ENCODE results near the gene HES4. TPM values are rescaled to one million over a fixed set of nuclear protein-coding genes. Genes with fewer than 3 reads are reported as not detected.
"Not testable (repeated sequence)": the region's sequence is repeated elsewhere in the genome, so short reads cannot be mapped to it uniquely, and the experiment has no call there.

HES4 gene
- total RNA-seq, 1 experiment from 2014 or later: 3.6 TPM

DNA sequence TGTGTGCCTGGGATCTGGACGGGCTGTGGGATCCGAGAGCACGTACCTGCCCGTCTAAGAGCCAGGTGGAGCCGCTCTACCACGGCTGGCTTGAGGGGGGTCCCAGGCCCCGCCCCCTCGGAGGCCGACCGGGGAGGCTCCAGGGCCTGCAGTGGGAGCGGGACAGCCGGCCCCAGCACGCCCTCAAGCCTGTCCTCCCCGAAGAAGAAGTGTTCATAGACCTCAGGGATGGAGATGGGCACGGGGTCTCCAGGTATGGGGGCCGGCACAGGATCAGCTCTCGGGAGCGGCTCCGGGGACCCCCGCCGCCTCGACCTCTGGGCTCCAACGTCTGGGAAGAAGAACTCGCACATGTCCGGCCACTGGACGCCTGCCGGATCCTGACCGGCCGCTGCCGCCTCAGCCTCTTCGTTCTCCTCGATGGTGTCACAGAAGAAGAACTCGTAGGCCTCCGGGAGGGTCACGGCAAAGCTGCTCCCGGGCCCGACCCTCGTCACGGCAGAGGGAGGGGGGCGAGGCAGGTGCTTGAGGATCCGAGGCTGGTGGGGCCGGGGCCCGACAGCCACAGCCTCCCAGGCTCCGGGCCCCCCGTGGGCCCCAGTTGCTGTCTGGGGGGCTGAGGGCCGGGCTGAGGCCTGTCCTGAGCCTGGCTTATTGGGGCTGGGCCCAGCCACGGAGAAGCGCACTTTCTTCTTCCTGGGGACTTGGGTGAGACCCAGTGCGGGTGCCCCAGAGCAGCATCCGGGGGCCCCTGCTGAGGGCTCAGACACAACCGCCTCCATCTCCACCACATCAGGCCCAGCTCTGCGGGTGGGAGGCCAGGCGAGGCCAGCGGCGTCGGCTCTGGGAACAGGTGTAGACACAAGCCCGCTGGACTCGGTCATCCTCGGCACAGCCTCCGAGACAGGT, 20.8 kb downstream of the HES4 start:
- DNase-seq (ENCODE audit: low spot score): no peak

DNA sequence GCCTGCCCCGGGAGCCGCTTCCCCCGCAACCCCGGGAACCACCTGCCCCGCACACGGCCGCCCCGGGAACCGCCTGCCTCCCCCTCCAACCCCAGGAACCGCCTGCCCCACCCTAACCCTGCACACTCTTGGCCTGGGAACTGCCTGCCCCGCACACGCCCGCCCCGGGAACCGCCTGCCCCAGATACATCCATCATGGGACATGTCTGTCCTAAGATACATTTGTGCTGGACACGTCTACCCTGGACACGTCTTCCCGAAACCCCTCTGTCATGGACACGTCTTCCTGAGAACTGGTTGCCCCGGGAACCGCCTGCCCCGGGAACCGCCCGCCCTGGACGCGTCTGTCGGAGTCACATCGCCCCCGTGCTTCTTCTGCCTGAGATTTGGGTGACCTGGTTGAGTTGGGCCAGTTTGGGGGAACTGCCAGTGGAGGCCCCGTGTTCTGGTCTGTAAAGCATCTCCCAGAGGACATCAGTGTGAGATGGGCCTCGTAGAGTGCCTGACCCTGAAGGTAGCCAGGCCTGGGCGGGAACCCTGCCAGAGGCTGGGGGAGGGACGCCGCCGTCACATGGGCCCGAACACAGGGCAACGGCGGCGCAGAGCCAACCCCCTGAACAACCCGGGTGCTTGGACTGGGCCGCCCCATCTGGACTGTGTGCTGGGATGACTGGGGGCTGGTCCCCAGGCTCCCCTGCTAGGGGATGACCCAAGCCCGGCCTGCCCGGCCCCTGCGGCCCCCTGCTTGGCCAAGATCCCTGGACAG, 21.6 kb downstream of the HES4 start:
- no peak for DNase-seq (ENCODE audit: low spot score)

DNA sequence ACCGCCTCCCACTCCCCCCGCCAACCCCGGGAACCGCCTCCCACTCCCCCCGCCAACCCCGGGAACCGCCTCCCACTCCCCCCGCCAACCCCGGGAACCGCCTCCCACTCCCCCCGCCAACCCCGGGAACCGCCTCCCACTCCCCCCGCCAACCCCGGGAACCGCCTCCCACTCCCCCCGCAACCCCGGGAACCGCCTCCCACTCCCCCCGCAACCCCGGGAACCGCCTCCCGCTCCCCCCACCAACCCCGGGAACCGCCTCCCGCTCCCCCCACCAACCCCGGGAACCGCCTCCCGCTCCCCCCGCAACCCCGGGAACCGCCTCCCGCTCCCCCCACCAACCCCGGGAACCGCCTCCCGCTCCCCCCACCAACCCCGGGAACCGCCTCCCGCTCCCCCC, 23.1 kb downstream of the HES4 start:
- DNase-seq (ENCODE audit: low spot score): not testable (repeated sequence)

DNA sequence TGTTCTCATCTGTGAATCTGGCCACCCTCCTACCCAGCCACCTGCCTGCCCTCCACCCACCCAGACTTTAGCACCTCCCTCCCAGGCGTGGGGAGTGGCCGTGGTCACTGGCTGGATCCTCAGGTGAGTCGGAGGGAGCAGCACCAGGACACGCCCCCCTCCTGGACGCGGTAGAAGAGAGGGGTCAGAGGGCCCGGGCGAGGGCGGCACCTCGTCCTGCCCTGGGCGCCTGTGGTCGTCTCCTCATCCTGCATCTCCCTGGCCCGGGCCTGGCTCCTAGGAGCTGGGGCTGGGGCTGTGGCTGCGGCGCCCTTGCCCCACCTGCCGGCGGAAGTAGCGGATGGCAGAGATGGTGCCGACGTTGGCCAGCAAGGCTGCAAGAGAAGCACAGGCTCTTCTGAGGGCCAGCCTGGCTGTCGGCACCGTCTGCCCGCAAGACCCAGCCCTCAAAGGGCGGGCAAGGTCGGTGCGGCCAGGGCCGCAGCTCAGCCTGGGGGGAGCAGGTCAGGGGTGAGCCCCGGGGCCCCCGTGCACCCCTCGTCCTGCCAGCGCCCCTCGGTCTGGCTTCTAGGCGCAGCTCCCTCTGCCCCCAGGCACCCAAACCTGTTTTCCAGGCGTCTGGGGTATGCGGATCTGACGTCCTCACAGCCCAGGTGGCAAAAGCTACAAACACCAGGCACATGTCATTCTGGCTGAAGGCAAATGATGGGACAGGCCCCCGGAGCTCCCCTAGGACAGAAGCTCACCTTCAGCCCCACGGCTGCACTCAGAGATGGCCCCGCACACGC, 23.8 kb downstream of the HES4 start:
- DNase-seq (ENCODE audit: low spot score): peak; percentile 80

DNA sequence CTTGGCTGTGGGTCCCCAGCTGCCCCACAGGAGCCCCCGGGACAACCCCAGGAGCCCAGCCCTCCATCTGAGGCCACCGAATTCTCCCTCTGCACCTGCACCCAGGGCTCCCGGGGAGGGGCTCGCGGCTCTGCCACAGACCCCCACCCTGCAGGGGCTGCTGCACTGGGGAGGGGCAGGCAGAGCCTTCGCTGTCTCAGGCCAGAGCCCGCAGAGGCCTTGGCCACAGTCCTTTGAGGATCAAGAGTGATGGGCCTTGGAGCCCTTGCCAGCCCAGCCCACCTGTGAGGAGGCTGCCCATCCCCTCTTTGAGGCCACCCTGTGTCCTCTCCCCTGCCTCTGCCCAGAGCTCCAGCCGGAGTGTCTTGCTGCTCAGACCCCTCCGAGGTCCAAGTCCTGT, 24.5 kb downstream of the HES4 start:
- no peak for DNase-seq (ENCODE audit: low spot score)

DNA sequence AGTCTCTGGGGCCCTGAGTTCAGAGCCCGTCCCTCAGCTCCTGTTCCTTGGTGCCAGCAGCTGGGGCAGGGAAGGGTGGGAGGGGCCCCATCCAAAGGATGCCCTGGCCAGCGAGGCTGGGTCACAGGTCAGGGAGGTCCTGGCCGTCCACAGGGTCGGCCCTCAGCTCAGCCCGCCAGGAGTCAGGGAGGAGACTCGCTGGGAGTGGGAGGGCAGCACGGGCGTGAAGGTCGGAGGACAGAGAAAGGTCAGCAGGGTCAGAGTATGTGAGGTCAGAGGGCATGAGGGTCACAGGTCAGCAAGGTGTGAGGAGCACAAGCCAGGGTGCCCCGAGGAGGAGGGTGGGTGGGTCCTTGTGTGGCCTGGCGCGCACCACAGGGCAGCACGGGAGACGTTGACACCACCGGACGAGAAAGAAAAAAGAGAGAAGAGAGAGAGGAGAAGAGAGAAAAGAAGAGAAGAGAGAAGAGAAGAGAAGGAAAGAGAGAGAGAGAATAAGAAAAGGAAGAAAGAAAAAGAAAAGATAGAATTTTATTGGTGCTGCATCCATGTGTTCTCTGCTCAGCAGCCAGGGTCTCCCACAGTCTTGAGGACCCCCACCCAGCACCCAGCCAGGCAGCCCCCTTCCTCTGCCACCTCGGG, 25.1 kb downstream of the HES4 start:
- DNase-seq (ENCODE audit: low spot score): no peak

DNA sequence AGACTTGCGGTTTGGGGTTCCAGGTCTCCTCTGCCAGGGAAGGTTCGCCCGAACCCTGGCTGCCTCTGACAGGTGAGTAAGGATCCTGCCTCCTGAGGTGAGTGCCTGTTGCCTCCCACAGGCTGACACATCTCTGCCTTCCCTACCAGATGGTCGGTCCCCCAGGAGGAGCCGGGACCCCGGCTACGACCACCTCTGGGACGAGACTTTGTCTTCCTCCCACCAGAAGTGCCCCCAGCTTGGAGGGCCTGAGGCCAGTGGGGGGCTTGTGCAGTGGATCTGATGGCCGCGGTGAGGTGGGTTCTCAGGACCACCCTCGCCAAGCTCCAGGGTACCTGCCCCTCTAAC, 25.6 kb downstream of the HES4 start:
- no peak for DNase-seq (ENCODE audit: low spot score)

DNA sequence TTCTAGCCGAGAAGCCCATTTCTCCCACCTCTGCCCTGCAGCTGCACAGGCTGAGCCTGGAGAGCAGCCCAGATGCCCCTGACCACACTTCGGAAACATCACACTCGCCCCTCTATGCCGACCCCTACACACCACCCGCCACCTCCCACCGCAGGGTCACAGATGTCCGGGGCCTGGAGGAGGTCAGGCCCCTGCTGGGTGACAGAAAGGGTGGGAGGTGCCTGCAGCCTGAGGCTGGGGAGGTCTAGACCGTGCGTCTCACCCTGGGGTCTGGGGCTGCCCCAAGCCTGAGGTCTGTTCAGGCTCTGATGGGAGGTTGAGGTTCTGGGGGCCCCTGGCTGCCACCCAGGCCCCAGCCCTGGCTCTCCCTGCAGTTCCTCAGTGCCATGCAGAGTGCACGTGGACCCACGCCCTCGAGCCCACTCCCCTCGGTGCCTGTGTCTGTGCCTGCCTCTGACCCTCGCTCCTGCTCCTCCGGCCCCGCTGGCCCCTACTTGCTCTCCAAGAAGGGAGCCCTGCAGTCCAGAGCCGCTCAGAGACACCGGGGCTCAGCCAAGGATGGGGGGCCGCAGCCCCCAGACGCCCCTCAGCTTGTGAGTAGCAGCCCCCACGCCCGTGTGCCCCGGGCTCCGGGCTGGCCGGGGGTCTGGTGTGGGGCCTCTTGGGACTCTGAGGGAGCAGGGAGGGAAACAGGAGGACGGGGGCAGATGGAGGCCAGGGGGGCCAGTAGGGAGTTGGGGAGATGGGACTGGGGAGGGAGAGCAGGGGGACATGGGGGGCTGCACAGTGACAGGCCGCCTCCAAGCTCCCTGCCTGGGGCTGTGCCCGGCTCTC, 26.2 kb downstream of the HES4 start:
- no peak for DNase-seq (ENCODE audit: low spot score)

DNA sequence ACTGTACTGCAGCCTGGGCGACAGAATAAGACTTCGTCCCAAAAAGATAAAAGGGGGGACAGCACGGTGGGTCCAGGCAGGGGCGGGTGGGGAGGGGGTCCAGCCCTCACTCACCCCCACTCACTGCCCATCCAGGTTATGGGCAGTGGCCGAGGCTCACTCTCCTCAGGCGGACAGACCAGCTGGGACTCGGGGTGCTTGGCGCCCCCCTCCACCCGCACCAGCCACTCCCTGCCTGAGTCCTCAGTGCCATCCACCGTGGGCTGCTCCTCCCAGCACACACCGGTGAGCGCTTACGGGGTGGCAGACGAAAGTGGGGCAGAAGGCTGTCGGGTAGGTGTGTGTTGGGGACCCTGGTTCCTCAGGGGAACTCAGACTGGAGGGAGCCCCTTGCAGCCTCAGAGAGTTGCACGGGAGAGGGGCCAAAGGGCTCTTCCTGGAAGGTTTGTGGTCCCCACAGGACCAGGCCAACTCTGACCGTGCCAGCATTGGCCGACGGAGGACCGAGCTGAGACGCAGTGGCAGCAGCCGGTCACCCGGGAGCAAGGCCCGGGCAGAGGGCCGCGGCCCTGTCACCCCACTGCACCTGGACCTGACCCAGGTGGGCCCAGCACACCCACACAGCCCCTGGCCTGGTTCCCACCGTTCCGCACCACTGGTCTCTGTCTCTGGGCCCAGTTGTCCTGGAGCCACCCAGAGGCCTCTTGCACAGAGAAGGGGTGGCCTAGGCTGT, 27.0 kb downstream of the HES4 start:
- no peak for DNase-seq (ENCODE audit: low spot score)

DNA sequence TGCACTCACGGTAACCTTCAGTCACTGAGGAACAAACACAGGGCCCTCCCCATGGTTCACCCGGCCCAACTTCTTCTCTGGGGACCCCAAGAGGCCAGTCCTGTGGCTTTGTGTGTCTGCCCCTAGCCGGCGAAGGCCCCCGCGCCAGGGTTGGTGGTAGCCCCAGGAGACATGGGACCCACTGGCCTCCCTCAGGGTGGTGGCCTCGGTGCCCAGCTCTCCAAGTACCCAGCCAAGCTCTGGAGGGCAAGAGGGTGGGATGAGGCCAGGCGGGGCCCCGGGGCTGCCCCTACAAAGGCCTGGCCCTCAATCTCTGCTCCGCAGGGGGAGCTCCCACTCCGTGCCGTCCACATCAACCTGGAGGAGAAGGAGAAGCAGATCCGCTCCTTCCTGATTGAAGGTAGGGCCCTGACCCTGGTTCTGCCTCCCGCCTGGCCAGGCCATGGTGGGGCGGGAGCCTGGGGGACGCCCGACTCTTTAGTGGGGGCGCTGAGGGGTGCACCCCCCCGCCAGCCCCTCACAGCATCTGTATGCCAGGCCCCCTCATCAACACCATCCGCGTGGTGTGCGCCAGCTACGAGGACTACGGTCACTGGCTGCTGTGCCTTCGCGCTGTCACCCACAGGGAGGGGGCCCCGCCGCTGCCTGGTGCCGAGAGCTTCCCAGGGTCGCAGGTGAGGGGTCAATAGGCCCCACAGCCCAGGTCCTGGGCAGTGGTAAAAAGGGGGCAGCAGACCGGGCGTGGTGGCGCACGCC, 28.0 kb downstream of the HES4 start:
- DNase-seq (ENCODE audit: low spot score): no peak

DNA sequence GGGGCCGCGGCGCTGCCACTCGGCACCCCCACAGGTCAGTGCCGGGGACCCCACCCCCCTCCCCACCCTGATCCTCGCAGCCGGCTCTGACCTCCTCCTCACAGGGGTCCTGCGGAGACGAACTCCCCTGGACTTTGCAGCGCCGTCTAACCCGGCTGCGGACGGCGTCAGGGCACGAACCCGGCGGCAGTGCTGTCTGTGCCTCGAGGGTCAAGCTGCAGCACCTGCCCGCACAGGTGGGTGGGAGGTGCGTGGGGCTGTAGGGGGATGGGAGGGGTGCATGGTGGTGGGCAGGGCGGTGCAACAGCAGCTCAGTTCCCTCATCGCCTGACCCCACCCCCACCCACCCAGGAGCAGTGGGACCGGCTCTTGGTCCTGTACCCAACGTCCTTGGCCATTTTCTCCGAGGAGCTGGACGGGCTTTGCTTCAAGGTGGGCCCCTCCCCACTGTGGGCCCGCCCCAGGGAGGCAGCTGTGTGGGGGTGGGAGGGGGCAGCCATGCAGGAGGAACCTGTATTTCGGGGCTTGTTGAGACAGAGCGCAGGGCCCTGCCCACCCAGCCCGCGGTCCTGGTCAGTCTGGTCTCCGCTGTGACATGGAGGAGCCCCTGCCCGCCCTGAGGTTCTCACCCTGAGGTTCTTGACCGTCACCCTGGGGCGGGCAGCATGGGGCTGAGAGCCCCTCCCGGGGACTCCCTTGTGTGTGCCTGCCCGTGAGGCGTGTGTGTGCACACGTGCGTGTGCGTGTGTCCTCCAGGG, 28.7 kb downstream of the HES4 start:
- no peak for DNase-seq (ENCODE audit: low spot score)

DNA sequence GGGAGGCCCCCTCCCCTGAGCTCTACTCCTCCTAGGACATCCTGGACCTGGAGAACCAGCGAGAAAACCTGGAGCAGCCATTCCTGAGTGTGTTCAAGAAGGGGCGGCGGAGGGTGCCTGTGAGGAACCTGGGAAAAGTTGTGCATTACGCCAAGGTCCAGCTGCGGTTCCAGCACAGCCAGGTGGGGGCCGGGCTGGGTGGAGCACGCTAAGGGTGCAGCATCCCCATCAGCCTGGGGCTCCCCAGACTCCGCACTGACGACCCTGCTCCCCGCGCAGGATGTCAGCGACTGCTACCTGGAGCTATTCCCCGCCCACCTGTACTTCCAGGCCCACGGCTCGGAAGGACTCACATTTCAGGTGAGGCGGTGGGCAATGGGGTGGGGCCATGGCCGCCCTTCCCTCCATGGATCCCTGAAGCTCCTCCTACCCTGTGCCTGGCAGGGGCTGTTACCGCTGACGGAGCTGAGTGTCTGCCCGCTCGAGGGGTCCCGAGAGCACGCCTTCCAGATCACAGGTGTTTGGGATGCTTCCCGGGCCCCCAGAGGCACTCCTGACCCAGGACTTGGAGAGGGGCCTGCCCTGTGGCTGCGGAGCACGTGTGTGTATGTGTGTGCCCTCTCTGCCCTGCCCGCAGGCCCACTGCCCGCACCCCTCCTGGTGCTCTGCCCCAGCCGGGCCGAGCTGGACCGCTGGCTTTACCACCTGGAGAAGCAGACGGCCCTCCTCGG, 29.5 kb downstream of the HES4 start:
- DNase-seq (ENCODE audit: low spot score): no peak

DNA sequence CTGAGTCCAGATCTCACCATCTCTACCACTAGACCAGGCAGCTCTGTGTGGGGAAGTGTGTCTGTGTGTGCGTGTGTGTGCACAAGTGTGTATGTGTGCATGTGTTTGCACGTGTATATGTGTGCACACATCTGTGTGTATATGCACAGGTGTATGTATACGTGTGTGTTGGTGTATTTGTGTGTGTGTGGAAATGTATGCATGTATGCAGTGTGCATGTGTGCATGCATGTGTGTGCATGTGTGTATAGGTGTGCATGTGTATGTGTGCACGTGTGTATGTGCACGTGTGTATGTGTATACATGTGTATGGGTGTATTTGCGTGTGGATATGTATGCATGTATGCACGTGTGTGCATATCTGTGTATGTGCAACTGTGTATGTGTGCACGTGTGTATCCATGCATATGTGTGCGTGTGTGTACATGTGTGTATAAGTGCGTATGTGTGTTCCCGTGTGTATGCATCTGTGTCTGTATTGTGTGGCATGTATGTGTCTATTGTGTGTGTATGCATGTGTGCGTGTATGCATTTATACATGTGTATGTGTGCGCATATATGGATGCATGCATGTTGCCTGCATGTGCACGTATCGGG, 30.5 kb downstream of the HES4 start:
- DNase-seq (ENCODE audit: low spot score): no peak

DNA sequence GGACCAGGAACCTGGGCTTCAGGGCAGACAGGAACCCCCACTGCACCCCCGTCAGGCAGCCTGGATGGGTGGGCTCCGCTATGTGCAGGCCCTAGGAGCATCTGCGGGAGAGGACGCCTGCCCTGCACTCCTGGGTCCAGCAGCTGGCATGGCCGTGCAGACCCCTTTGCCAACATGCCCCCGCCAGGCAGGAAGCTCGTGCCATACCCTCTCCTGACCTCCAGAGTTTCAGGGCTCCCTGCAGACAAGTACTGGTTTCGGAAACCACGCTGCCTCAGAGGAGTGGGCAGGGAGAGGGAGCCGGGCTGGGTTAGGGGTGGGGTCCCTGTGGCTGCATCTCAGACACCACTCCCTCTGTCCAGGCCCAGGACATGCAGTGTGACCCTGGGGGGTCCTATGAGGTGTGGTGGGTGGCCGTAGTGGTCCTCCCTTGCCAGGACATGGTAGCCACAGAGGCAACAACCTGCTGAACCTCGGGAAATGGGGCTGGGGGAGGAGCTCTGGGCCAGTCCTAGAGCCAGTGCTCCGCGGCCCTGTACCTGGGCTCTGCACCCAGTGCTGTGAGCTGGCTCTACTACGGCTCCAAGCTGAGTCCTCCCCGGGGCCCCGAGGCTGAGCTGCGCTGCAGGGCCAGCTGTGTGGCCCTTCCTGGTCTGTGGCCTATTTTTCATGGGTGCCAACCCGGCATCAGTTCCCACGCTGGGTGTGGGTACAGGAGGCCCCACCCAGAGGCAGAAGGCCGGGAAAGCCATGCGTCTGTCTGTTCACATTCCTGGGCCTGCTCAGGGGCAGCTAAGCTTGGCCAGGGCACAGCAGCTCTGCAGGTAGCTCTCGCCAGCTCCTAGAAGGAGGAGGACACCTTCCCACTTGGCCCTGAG, 32.2 kb downstream of the HES4 start:
- DNase-seq (ENCODE audit: low spot score): no peak

DNA sequence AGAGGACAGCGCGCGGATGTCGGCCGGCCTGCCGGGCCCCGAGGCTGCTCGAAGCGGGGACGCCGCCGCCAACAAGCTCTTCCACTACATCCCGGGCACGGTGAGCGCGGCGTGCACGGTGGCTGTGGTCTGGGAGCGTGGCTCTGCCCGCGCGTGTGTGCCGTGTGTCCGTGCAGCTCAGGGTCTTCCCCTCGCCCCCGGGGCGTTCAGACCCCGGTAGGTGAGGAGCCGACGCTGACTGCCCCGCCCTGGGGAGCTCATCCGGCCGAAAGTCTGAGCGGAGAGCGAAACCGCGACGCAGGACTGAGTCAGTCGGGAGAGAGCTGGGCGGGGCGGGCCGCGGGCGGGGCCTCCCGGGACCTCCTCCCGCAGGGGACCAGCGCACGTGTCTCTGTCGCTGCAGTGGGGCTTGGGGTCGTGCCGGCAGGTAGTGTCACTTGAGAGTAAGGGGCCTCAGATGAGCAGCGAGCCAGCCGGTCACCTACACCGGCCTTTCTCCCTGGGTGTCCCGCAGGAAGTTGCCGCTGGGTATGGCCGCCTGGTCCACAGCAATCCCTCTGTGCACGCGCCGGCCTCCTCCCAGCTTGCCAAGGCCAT, 33.1 kb downstream of the HES4 start:
- peak; percentile 80 for DNase-seq (ENCODE audit: low spot score)

DNA sequence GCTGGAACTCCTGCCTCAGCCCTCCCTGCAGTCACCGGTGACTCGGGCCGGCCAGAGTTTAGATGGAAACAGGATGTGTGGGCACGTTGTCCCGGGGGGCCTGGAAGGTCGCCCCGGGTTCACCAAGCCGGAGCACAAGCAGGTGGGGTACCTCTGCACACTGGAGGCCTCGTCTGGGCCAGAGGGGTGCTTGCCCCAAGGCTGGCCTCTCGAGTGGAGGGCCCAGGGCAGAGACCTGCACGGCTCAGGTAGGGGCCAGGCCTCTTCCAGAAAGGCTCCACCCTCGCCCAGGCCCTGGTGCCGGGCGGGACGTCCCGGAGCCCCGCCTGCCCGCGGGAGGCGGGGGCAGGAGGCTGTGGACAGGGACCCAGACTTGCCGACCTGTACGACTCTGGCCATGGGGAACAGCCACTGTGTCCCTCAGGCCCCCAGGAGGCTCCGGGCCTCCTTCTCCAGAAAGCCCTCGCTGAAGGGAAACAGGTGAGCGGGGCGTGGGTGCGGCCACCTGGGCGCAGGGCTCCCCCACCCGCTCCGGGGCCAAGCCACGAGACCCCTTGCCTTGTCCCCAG, 33.7 kb downstream of the HES4 start, which contains the start of gene PLEKHN1:
TSS of gene PLEKHN1 (plus strand) at position 348 of the 569 bp plus-strand sequence. CDS start at position 398, 50 bp downstream.
- DNase-seq (ENCODE audit: low spot score): peak; percentile 85
